Inflammatory macrophage (primary cell): ENCODE data around the gene RPS19BP1.
A peak's percentile ranks its signal among the peaks of the same experiment; 100 is the strongest.

ENCODE experiments used
- DNase-seq, 2 donors: peaks; one replicate each; pipeline ENCODE4 v3.0.0-alpha.2; 2020 to 2022

RPS19BP1 gene

DNA sequence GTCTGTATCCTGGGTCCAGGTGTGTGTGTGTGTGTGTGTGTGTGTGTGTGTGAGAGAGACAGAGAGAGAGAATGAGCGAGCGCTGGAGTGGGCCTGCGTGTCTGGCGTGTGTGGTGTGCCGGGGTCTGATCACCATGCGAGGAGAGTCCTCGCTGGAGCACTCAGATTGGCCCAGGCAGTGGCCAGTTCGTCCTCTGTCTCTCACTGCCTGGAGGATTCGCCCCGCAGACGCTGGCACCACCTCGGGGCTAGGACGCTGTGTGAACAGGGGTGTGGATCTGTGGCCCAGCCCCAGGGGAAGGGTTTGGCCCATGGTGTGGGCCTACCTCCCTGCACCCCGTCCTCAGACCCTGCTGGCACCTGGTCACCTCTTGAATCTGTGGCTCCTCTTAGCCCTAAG is 26.4 kb upstream of the RPS19BP1 start:
- no peak for DNase-seq

DNA sequence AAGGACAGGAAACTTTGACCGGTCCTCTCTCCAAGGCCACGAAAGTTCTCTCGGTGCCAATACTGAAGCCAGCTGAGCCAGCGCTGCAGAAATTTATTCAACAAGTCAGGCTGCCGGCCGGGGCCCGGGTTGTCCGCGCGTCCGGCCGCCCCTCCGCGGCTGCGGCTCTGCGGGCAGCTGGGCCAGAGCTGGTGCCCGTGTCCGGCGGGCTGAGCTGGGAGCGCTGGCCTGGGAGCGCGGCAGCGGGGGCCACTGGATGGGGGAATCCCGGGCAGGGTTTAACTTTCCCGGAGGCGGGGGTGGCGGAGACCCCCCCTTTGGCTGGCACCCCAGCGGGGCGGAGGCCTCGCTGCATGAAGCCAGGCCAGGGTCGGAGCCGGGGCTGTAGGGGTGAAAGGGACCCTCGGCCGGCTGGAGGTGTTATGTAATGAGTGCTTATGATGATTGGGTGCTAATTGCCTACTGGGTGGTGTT is 25.7 kb upstream of the RPS19BP1 start:
- DNase-seq: no peak

DNA sequence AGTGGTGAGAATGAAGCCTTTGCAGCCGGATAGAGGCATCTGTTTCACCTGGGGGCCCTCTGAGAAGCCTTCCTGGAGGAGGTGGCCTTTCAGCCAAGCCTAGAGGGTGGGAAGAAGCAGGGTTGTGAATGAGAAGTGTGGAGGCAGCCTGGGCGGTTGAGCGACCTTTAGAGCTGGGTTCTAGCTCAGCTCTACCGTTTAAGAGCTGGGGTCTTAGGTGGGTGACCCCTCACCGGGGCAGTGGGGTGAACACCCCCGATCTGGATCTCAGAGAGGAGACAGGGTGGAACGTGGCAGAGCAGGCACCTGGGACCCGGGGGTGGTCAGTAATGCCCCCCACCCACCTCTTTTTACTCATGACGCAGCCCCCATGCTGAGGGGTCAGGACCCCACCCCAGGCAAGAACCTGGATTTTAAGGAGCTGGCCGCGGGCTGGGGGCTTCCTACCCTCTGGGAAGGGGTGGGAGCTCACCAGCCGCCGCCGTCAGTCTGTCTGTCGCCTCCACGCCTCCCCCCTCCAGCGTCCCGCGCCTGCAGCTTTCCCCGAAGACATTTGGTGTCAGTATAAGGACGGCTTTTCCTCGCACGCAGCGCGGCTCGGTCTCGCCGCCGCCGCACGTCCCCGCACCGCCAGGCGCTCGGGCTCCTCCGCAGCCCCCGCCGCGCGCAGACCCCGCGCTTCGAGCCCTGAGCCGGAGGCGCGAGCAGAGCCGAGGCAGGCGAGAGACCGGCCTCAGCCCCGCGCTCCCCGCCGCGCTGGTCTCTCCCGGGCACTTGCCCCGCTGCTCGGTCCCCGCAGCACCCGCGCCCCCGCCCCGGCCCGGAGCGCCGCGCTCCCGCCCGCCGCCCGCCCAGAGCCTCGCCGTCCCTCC is 24.7 kb upstream of the RPS19BP1 start:
- DNase-seq: no peak

DNA sequence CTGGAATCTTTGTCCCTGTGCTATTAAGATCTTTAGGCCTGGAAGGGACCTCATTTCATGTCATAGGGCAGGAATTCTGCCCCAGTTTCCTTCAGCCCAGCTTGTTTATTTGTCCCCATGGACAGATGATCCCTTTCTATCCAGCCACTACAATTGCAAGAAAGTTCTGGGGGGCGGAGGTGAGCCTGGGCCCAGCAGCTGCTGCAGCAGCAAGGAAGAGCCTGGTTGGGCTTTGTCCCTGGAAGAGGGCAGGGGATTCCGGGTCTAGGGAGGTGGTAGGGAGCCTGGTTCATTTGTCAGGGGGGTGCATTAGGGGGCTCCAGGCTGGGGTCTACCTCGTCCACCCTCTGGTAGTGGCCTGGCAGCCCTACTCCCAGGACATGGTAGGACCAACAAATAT is 21.6 kb upstream of the RPS19BP1 start:
- no peak for DNase-seq

DNA sequence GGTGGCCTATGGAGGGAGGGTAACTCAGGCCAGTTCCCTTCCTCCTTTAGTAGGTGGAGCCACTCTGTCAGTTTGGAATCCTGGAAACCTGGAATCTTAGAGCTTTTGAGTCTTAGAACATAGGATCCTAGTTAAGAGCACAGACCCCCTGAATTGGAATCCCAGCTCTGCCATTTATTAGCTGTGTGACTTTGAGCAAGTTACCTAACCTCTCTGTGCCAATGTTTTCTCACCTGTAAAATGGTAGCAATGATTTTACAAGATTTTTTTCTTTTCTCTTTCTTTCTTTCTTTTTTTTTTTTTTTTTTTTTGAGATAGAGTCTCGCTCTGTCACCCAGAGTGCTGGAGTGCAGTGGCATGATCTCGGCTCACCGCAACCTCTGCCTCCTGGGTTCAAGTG is 20.9 kb upstream of the RPS19BP1 start:
- no peak for DNase-seq

DNA sequence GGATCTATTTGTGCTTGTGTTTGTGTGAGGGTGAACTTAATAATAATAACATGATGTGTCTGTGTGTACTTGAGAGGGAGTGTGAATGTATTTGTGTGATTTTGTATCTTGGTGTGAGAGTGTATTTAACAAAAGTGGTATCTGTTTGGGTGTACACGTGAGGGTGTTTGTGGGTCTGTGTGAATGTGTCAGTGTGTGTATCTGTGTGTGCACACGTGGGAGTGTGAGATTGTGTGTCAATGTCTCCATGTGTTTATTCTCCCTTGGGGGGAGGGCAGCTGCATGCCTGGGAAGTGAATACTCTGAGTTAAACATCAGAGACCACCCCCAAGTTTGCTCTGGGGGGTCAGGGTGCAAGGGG is 15.0 kb upstream of the RPS19BP1 start:
- no peak for DNase-seq

DNA sequence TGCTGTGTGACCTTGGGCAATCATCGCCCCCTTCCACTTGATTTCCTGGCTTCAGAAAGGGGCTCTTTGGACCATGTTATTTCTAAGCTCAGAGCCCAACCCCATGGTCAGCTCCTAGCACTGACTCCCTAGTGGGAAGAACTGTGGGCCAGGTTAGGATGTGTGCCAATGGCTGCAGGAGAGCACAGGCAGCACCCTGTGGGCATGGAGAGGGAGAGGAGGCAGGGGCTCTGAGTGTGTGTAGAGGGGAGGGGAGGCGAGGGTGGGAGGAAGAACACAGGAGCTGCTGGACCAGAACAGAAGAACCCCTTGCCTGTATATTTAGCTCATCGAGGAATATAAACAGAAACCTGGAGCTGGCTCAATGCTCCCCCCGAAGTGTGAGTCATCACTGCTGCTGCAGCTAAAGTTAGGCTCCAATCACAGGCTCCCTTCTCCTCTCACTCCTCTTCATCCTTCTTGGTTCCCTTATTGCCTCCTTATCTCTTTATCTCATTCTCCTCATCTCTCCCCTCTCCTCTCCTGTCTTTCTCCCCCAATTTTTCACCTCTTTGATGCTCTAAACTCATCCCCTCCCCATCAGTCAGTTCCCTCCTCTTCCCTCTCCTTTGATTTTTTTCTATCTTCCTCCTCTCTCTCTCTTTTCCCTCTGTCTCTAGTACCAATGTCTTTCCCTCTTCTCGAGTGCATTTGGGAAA is 14.5 kb upstream of the RPS19BP1 start:
- no peak for DNase-seq

DNA sequence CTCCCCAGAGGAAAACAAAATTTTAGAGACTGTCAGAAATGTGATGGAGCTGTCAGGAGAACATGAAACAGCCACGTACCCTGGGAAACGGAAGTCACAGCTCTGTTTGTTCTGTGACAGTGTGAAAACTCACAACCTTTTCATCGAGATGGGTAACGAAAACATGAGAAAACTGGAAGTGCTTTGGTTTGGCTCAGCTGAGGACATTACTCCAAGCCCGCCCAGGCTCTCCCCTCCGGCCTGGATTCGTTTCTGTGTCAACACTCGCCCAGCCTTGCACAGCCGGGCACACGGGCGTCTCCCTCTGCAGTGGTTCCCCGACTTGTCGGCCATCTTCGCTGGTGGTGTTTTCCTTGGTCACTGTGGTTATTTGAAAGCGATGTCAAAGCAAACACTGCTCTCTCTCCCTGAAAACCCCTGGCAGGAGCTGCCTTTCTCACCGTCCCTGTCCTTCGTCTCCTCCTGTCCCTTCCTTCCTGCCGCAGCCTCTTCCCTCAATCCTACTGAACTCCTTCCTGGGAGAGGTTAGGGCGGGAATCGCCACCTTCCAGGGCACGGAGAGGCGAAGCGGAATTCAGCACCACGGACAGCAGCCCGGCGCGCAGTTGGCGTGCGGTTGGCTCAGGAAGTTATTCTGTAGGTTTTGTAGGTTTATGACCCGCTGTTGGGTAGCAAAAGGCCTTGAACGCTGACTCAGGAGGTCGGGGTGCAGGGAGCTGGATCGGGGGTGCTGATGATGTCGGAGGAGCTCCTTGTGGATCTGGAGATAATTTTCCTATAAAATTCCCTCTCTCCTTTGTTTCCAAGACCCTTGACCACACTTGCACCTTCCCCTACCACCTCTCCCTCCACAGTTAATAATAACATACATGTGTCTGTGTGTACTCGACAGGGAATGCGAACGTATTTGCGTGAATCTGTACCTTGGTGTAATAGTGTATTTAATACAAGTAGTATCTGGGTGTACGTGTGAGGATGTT is 13.1 kb upstream of the RPS19BP1 start:
- DNase-seq: peak; percentile 10 to 43

DNA sequence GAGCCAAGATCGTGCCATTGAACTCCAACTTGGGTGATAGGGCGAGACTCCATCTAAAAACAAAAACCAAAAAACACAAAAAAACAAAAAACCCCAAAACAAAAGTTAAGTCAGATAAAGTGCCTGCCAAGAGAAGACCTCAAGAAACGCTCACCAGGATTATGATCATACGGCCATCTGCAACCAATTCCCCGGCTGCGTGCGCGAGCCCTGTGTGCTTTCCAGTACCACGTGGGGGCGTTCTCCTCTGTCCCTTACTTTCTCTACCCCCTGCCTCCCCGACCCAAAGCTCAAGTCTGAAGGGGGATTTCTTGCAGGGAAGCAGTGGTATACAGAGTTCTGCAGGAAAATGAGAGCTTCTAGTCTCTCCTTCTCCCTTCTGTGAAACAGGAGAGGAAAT is 10.5 kb upstream of the RPS19BP1 start:
- no peak for DNase-seq

DNA sequence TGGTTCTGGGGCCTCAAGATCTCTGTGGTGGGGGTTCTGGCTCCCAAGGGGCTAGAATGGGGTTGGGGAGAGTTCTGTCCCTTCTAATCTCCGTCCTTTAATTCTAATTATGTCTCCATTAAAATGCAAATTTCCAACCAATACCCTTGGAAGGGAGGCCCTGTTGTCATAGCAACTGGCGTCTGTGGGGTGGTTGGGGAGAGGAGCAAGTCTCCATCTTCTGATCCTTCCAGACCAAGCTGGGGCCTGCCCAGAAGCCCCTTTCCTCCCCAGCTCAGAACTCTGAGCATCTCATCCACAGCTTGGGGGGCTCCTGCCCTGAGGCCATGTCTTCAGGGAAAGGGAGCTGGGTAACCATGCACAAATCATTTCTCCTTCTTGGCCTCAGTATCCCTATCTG is 5.4 kb upstream of the RPS19BP1 start:
- DNase-seq: no peak

DNA sequence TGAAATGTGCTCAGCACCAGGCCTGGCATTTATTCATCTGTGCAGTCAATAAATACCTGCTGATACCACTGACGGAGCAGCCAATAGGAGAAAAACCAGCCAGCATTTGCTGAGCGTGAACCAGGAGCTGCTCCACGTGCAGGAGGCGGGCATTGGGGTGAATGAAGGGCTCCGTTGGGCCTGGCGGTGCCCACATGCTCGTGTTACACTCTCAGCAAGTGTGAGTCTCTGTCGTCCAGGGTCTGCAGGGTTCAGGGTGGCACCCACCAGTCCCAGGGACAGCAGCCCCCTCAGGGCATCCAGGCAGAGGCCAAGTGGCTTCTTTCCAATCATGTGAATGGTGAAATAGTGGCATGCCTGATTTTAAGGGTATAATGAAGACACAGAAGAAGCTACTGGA is 4.2 kb upstream of the RPS19BP1 start:
- no peak for DNase-seq

DNA sequence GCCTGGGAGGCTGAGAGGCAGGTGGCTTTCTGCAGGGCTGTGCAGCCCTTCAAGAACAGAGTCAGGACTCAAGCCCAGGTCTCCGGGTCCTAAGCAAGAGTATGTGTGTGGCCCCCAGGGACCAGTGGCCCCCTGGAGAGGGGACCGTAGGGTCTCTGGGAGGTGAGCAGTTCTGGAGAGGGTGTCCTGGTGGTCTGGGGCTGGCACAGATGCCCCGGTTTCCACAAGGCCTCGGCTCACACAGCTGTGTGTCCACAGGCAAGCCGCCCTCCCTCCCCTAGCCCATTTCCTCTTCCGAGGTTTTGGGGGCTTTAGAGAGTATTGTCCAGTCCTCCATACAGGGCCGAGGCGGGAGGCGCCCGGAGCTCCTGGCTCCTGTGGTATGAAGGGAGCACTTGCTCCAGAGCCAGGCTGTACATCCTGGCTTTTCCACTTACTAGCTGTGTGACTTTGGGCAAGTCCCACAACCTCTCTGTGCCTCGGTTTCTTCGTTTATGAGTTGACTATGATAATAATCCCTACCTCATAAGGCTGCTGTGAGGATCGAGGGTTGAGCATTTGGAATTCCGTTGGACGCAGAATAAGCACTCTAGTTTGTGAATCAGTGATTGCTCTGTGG is 3.4 kb upstream of the RPS19BP1 start:
- DNase-seq: no peak

DNA sequence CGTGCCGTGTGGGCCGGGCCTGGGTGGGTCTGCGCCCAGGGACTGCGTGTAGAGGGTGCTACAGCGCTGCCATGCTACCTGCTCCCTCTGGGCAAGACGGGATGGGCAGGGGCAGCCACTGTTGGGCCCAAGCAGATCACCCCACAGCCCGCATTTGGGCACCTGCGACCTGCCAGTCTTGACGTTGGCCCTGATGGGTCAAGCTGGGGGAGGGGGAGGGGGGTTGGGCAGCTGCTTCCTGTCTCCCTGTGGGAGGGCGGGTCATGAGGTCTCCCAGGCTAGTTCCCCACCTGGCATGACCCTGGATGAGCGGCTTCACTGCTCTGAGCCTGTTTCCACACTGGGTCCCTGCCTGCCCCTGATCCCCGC is 2.8 kb upstream of the RPS19BP1 start:
- no peak for DNase-seq

DNA sequence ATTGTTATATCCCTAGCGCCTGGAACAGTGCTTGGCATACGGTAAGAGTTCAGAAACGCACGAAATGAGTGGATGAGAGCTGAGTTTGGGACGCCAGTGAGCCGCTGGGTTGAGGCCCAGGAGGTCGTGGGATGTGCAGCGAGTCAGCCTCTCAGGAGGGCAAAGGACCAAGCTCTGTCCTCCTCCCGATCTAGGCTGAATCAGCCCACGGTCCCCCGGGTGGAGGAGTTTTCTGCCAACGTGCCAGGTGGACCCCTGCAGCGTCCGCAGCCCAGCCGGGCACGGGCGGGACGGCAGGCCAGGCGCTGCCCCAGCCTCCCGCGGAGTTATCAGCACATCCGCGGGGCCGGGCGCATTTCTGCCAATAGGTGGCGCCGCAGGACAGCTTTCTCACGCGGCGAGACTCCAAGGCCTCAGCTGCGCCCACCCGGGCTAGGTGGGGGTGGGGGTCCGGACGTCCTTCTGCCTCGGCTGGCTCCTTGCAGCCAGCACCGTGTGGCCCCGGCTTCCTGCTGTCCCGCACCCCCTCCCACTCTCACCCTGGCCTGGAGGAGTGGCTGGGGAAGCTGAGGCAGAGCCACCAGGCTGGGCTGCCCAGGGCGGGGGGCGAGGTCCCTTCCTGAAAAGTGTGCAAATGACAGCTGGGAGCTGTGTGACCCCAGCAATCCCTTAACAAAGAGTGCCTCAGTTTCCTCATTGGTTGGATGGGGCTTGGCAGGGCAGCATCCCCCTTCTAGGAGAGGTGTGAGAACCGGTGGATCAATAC is 2.2 kb upstream of the RPS19BP1 start:
- DNase-seq: peak; percentile 56 to 61

DNA sequence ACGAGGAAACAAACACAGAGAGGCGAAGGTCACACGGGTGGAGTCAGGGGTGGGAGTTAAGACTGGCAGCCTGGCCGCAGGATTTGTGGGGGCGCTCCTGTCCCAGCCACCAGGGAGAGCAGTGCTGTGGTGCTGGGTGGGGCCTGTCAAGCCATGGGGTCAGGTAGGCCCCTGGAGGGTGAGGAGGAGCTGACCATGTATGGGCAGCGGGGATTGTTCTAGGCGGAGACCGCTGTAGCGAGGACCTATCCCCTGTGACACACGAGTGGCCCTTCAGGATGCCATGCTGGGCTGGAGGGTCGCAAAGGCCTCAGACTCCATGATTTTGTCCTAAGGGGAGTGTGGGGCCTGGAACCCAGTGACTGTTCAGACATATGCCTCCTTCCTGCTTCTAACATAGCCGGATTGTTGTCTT is 1.6 kb upstream of the RPS19BP1 start:
- DNase-seq: no peak

DNA sequence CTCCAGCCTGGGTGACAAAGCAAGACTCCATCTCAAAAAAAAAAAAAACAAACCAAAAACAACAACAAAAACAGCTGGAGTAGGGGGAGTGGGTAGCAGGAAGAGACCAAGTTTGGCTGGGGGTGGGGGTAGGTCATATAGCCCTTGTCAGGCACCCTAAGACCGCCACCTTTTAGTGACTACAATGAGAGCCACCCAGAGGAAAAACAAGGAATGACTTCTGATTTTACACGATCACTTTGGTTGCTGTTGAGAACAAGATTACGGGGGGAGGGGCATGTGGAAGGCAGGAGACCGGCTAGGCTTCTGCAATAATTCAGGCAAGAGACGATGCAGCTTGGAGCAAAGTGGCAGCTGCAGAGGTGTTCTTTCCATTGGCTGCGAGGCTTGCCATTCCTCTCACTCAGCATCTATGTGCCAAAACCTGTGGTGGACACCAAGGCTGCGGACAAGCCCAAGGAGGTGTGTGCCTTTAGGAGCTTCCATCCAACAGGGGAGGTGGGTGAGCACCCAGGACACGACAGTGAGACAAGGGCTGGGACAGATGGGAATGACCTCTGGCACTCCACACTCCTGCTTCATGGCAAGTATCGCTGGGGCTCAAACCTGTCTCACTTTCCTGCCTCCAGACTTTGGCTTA is 1.7 kb downstream of the RPS19BP1 start:
- DNase-seq: peak; percentile 47 to 61

DNA sequence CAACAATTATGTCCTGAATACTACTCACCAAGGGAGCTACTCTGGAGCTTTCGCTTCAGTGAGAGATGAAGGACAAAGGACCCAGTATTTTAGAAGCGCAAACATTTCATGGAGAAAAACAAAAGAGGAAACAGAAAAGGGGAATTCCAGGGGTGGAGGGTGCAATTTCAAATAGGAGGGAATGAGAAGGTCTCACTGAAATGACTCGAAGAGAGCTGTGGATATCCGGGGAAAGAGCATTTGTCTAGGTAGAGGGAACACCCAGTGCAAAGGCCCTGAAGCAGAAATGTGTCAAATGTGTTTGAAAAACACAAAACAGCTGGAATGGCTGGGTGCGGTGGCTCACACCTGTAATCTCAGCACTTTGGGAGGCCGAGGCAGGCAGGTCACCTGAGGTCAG is 2.4 kb downstream of the RPS19BP1 start:
- peak; percentile 29 to 41 for DNase-seq

DNA sequence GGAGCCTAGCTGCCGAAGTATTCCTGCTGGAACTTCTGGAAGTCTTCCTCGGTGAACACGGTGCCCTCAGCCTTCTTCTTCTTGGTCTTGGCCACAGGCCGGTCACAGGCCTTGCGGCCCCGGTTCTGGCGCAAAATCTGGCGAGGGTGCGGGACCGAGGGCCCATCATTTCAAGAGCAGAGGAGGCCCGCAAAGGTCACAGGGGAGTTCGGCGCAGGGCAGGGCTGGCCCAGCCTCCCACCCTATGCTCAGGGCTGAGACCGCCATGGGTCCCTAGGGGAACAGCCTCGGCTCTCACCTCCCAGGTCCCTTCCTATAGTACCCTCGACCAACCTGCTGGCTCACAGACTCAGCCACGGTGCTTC is 3.1 kb downstream of the RPS19BP1 start:
- no peak for DNase-seq

DNA sequence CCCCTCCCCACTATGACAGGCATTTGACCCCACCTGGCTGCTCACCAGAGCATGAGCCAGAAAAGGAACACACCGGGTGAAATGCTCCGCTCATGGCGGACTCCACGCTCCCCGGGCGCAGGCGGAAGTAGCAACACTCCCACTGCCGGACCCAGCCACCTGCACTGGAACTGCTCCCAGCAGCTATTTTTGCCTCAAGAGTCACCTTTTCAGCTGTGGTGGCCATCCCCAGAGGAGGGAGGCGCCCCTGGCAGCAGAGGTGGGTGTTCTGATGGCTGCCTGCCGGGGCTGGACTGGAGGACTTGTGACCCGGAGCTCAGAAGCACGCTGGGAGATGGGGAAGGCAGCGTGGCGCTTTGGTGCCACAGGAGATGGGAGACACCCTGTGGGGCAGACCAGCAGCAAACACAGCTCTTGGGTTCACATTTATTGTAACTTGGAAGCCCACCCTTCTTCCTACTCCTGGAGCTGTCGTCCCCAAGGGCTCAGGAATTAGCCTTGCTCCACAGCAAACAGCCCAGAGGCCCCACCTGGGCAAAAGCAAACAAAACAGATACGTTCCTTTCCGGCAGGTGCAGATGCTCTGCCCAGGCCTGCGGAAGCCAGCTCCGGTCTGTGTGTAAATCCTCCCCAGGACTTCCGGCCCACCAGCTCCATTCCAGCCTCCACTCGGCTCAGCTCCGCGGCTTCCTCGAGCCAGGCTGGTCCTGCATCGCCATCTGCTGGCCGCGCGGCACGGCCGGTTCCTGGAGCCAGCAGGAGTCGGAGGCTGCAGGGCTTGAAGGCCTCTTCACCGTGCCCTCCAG is 3.7 kb downstream of the RPS19BP1 start:
- DNase-seq: peak; percentile 92 to 93

DNA sequence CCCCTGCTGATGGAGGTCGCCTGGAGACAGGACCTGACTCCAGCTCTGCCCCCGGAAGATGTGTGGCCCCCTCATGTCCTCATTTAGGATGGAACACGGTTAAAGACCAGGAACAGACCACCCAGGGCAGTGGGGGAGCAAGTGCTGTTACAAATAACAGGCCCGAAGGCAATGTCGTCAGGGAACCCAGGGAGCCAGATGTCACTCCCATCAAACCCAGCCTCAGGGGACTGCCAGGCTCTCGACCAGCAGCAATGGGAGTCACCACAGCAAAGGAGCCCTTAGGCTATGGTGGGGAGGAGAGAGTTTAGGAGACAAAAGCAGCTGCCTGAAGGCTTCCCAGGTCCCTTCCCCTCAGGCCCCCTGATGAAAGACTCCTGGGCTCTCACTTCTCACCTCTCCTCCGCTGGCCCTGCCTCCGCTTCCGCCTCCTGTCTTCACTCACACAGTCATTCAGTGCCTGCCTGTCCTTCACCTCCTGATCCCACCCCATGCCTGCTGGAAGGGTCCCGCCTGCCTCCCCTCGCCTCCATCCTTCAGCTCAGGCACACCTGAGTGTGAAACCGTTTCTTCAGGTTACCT is 4.4 kb downstream of the RPS19BP1 start:
- DNase-seq: no peak
